Fibroblast of upper back skin (primary cell): ENCODE results near the gene ZDHHC8.
A peak's percentile ranks its signal among the peaks of the same experiment; 100 is the strongest.
"Not testable (repeated sequence)": the region's sequence is repeated elsewhere in the genome, so short reads cannot be mapped to it uniquely, and the experiment has no call there.

Experiments used
- DNase-seq: peaks from one replicate; pipeline ENCODE4 v3.0.0-alpha.2; 2013

ZDHHC8 gene

DNA sequence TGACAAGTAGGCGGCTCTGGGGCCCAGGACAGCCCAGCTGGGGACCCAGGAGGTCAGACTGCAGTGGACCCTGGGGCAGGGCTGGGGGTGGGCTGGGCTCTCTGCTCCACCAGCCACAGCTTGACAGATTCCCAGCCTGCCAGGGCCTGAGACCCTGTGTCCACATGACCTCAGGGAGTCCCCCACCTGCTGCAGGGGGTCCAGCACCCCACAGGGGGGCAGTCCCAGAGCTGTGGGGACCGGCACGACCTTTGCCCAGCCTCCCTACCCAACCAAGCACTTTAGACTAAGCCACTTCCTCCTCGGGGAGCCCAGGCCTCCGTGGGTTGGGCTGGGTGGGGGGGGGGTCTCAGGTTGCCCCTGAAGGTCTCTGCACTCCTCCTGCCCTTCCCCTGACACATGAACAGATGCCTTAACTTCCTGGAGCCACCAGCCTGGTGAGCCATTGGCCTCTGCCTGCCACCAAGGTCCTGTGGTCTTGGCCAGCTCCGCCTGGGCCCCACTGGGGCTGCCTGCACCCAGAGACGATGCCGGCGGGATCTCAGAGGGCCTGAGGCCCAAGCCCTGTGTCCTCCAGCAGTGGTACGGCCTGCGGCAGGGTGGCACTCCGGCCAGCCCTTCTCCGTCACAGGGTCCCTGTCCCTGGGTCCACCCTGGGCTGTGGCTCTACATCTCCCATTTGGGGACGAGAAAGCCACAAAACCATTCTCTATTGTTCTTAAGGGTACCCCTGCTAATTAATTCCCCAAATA, 15.8 kb downstream of the ZDHHC8 start:
- DNase-seq: no peak

- DNase-seq: no peak
Observed at GRCh38 chr22:20148414-20148813, 16.8 kb downstream of the ZDHHC8 start.

DNA sequence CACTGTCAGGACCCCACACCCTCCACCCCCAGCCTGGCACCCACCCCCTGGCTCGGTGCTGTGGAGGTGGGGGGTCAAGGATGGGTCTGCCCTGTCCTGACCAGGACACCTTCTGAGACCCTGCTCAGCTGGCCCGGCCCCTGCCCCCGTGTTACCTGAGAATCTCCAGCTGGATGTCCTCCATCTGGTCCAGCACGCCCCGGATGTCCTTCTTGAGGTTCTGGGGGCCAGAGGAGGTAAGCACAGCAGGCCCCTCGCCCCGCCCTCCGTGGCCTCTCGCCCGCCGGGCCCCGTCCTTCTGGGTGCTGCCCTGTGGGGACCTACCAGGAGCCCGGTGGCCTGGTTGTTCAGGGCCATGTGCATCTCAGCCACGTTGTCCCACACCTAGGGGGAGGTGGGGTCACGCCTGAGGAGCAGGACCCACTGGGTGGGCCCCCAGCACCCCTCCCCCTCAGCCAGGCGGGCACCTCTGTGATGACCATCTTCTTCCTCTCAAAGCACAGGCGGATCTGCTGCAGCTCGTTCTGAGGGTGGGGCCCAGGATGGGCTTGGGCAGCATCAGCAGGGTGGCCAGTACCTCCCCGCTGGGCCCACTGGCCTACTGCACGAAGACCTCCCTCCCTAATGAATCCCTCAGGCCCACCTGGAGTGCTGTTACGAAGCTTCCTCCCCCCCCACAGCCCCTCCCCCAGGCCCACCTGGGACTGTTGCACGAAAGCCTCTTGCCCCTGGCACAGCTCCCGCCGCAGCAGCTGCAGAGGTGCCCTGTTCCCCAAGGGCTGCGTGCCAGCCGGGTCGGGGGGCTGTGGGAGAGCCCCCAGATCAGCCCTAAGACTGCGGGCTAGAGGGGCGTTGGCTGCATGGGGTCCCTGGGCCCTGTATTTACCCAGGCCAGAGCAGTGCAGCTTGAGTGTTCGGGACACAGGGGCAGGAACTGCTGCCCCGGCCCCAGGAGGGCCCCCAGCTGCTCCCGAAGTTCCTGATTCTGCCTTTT, 17.9 kb downstream of the ZDHHC8 start:
- DNase-seq: no peak

DNA sequence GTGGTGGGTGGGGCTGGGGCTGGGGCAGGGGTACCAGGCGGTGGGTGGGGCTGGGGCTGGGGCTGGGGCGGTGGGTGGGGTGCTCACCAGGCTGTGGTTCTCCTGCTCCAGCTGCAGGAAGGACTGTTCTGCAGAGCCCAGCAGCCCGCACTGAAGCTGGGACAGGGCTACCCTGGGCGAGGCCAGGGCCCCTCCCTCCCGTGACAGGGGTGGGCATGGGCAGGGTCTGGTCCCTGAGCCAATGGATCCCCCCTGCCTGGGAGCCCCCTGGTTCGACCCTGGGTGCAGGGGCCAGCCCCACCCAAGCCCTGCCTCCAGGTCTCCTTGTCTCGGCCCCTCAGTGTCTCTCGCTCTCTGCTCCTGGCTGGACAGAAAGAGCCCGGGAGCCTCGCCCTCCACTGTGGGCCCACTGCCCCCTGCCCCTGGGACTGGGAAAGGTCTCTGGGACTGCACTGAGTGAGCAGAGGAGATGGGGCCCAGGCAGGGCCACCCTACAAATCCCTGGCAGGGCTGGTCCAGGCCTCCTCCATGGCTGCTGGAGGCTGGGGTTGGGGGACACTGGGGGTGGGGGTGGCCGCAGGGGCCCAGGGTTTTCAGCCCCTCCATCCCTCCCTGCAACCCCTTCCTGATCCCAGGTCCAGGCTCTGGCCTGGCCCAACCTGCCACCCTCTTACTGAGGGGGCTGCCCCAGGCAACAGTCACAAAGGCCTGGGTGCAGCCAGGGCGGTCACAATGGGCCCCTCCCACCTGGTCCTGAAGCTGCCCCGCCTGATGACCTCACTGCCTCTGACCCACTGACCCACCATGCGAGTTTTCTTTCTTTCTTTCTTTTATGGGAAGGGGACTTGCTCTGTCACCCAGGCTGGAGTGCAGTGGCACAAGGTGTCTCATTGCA, 19.0 kb downstream of the ZDHHC8 start, which contains the start of gene CCDC188:
Gene CCDC188 (minus strand): TSS at position 675 of the 895 bp plus-strand sequence. CDS start 69 bp downstream, at position 606.
- DNase-seq: no peak

DNA sequence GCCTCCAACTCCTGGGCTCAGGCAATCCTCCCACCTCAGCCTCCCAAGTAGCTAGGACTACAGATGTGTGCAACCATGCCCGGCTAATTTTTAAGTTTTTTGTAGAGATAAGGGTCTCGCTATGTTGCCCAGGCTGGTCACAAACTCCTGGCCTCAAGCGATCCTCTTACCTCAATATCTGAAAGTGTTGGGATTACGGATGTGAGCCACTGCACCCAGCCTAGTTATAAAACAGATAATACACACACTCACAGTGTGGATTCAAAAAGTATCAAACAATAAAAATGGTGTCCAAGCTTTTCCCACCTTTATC, 19.6 kb downstream of the ZDHHC8 start:
- no peak for DNase-seq

- no peak for DNase-seq
Observed at GRCh38 chr22:20152464-20152890, 20.9 kb downstream of the ZDHHC8 start.

- DNase-seq: no peak
Observed at GRCh38 chr22:20153945-20154344, 22.3 kb downstream of the ZDHHC8 start.

GRCh38 chr22:20154602-20155187, 23.1 kb downstream of the ZDHHC8 start:
- no peak for DNase-seq

GRCh38 chr22:20155330-20156041, 23.9 kb downstream of the ZDHHC8 start:
- DNase-seq: no peak

DNA sequence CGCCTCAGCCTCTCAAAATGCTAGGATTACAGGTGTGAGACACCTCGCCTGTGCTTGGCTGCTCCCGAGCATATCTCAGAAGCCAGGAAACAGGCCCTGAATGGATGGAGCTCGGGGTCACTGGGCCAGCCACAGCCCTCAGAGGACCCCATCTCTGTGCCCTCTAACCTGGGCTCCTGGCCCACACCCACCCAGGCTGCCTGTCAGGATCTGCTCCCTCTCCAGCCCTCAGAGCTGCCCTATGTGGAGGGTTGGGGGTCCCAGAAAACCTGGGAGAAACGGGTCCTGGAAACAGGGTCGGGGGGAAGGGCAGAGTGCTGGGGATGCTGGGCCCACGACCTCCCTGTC, 24.4 kb downstream of the ZDHHC8 start:
- no peak for DNase-seq

DNA sequence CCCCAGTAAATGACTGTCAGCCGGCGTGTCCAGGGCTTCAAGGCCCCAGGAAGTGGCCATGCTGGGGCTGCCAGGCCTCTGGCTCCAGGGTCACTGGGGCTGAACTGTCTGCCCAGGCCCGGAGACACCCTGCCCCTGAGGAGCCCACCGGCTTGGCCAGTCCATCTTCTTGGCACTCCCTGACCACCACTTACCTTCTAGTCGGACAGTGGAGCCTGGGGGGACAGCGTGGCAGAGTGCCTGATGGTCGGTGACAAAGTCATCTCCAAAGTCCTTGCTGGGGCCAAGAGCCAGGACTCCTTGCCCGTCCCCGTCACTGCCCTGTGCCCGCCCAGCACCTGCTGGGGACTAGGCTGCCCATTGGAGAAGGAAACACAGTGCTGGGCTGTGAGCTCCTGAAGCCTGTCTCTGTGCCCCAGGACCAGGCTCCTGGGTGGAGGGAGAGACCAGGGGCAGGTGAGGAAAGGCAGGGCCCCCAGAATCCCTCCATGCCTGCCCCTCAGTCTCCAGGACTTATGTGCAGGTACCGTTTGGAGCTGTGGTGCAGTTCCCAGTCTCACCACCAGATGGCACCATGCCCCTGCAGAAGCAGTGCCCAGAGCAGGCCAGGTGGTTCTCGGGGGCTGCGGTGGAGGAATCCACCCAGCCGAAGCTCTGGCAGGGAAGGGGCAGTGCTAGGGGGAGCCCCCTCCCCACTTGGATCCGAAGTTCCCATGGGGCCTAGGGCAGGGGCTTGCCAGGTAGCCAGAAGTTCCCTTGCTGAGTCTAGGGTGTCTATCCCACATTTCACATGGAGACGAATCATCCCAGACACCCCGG, 25.2 kb downstream of the ZDHHC8 start:
- peak; percentile 59 for DNase-seq

DNA sequence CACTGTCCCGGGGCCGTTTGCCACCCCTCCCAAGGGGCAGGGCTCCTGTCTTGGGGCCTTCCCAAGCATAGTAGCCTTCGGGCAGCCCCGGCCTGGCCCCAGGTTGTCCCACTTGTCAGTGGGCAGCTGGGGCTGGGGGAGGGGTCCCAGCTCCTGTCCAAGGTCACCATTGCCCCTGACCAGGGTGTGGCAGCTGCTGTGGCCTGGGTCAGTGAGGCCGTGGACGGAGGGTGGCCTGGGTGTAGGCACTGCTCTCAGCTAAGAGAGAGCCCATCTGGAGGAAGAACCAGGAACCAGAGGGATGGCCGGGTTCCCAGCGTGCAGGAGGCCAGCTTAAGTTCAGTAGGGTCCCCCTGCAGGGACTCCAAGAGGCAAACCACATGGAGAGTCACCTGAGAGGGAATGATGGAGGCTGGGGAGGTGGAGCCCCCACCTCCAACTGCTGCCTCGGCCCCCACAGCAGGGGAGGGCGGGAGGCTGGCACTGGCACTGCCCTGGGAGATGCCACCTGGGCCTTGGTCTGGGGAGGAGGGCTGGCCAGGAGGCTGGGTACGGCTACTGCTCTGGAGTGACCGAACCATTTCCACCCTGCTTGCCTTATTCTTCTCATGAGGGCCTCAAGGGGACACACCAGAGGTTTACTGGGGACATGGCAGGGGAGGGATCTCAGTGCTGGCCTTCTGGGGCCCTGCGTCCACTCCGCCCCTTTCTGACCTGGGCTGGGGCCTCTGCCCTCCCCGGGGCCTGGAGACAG, 26.0 kb downstream of the ZDHHC8 start:
- no peak for DNase-seq

DNA sequence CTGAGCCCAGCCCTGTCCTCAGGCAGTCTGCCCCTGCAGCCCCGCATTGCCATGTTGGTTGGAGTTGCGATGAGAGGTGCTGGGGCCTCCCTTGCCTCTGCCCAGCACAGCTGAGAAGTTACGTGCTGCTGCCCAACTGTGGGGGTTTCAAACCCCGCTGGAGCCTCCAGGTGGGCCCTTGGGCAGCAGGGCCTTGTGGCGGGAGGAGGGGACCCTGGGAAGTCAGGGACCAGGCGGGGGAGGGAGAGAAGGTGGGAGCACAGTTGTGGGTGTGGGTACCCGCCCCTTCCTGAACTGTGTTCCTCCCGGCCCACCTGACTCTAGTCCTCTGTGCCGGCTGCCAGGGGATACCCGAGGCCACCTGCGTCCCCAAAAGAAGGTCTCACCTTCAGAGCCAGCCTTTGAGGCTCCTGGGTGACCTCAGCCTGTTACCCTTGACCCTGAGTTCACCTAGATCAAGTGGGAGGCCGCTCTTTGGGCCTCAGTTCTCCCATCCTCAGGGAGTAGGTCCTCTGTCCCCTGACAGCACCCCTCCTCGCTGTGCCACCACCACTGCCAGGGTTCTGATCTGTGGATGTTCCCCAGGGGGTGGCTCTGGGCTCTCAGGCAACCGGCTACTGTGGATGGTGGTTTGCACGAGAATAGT, 26.9 kb downstream of the ZDHHC8 start:
- no peak for DNase-seq

GRCh38 chr22:20159076-20159475, 27.5 kb downstream of the ZDHHC8 start:
- DNase-seq: no peak

GRCh38 chr22:20159531-20159930, 27.9 kb downstream of the ZDHHC8 start:
- not testable (repeated sequence) for DNase-seq

DNA sequence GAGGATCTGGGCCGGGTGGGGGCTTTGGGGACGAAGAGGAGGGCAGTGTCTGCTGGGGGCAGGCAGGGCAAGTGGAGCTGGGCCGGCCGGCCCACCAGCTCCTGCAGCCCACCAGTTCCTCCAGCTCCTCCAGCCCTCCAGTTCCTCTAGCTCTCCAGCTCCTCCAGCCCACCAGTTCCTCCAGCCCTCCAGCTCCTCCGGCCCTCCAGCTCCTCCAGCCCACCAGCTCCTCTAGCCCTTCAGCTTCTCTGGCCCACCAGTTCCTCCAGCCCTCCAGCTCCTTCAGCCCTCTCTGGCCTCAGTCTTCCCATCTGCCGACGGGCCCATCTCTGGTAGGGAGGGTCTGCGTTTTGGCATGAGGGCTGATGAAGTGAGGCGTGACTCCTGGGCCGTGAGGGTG, 28.4 kb downstream of the ZDHHC8 start:
- DNase-seq: no peak

DNA sequence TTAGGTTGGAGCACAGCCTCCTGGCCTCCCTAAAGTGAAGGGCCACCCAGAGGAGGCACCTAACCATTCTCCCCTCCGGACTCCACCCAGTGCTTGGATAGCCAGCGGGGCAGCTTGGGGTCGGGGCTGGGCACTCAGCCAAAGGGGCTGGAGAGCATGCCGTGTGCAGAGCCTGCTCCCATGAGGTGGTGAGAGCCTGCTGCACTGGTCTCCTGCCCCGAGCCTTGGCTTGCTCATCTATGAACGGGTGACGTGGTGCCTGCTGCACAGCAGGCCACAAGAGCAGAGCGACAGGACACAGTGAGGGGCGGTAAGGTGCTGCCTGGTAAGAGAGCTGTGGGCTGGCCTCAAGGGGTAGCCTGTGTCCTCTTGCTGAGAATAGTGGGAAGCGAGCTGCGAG, 33.3 kb downstream of the ZDHHC8 start:
- no peak for DNase-seq

GRCh38 chr22:20165421-20165820, 33.8 kb downstream of the ZDHHC8 start:
- no peak for DNase-seq

DNA sequence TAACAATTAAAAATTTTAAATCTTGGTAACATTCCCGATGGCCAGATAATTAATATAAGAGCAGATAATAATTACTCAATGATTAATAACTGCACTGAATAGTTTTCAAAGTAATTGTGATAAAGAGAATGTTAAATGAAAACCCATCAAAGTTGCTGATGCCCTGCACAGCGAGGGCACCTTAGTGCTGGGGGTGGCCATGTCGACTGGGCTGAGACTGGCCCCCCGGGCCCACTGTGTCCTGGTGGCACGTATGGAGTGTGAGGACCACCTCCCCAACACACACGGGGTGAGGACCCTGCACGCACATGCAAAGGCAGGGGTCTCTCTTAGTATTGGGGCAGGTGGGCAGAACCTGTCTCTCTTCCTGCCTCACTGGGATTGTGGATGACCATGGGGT, 34.3 kb downstream of the ZDHHC8 start:
- DNase-seq: no peak

GRCh38 chr22:20166703-20167102, 35.1 kb downstream of the ZDHHC8 start:
- no peak for DNase-seq
